ENCODE data around the gene ETV2.

DNA sequence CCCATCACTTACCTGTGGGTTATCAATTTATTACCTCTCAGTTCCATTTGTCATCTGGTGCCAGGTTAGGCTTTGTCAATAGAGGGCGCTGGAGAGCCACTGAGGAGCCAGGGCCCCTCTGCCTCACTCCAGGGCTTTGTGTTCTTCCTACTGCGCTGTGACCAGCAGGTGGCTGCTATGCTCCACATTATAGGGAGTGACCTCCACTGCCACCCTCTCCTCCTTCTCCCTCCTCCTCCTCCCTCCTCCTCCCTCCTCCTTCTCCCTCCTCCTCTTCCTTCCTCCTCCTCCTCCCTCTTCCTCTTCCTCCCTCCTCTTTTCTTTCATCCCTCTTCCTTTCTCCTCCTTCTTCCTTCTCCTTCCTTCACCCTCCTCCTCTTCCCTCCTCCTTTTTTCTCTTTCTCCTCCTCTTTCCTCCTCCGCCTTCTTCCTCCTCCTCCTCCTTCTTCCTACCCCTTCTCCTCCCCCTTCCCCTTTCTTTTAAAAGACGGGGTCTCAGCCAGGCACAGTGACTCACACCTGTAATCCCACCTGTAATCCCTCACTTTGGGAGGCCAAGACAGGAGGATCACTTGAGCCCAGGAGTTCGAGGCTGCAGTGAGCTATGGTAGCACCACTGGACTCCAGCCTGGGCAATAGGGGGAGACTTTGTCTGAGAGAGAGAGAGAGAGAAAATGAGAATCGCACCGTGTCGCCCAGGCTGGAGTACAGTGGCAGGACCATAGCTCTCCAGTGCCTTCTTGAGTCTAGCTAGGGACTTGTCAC is 52.5 kb downstream of the ETV2 start:
- TF ChIP-seq POLR2A (IDR thresholded peaks at IDR 0.05; ENCODE audit: borderline replicate concordance, extremely low read depth, insufficient read depth, insufficient read length) (no peak), JUND (IDR thresholded peaks at IDR 0.05) (no peak), REST (IDR thresholded peaks at IDR 0.05; ENCODE audit: low read depth) (no peak)
- TF ChIP-seq, protein P1, sequence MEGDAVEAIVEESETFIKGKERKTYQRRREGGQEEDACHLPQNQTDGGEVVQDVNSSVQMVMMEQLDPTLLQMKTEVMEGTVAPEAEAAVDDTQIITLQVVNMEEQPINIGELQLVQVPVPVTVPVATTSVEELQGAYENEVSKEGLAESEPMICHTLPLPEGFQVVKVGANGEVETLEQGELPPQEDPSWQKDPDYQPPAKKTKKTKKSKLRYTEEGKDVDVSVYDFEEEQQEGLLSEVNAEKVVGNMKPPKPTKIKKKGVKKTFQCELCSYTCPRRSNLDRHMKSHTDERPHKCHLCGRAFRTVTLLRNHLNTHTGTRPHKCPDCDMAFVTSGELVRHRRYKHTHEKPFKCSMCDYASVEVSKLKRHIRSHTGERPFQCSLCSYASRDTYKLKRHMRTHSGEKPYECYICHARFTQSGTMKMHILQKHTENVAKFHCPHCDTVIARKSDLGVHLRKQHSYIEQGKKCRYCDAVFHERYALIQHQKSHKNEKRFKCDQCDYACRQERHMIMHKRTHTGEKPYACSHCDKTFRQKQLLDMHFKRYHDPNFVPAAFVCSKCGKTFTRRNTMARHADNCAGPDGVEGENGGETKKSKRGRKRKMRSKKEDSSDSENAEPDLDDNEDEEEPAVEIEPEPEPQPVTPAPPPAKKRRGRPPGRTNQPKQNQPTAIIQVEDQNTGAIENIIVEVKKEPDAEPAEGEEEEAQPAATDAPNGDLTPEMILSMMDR (IDR thresholded peaks at IDR 0.05 in 2 of 3, conservative IDR thresholded peaks at IDR 0.05 in 1 of 3; ENCODE audit: borderline replicate concordance in 1 of 3, insufficient read depth in 1 of 3, low read depth in 2 of 3, low read length in 2 of 3), result peak; percentile 98 to 99 (median 99)

Measured in HCT116 (cell line).